Activated naive CD4-positive, alpha-beta T cell treated with anti-CD3 and anti-CD28 coated beads for 36 hours (primary cell): ENCODE results near the gene IARS2. TPM values are rescaled to one million over a fixed set of nuclear protein-coding genes. Genes with fewer than 3 reads are reported as not detected.
"Not testable (repeated sequence)": the region's sequence is repeated elsewhere in the genome, so short reads cannot be mapped to it uniquely, and the experiment has no call there.

ENCODE experiments used
- CTCF ChIA-PET: fragments of 350-600 bp; sonication (Branson Sonifier 250); formaldehyde crosslinking; loops from one replicate; lab custom pipeline; 2021; ENCODE audit warnings: antibody characterized with exemption; lab: Charles Lee
- DNase-seq: peaks from one replicate; pipeline ENCODE4 v3.0.0-alpha.2; 2020
- H3K27ac Mint-ChIP-seq: one replicate; pipeline ENCODE4 v1.8.0; 2021; ENCODE audit warnings: mild to moderate bottlenecking, mixed read lengths
- H3K27me3 Mint-ChIP-seq: one replicate; pipeline ENCODE4 v1.8.0; 2021; ENCODE audit warnings: low read depth, mixed read lengths
- H3K36me3 Mint-ChIP-seq: one replicate; pipeline ENCODE4 v1.8.0; 2021; ENCODE audit warnings: low read depth, mixed read lengths
- H3K4me1 Mint-ChIP-seq: one replicate; pipeline ENCODE4 v1.8.0; 2021; ENCODE audit warnings: low read depth, mixed read lengths
- H3K4me3 Mint-ChIP-seq: one replicate; pipeline ENCODE4 v1.8.0; 2021; ENCODE audit warnings: mild to moderate bottlenecking, moderate library complexity, mixed read lengths
- H3K9me3 Mint-ChIP-seq: one replicate; pipeline ENCODE4 v1.8.0; 2021; ENCODE audit warnings: mixed read lengths
- intact Hi-C: fragments of 100-400 bp; cut with micrococcal nuclease; formaldehyde crosslinking; loops from one replicate; pipeline ENCODE4 v1.15.1; 2023
- total RNA-seq, 2 experiments: library from RNA; stranded (reverse); gene quantifications; one replicate each; pipeline ENCODE4 v1.2.3, GENCODE V29; 2021

Gene IARS2
- total RNA-seq, 2 experiments from 2014 or later = 59.7 to 60.3 TPM

DNA sequence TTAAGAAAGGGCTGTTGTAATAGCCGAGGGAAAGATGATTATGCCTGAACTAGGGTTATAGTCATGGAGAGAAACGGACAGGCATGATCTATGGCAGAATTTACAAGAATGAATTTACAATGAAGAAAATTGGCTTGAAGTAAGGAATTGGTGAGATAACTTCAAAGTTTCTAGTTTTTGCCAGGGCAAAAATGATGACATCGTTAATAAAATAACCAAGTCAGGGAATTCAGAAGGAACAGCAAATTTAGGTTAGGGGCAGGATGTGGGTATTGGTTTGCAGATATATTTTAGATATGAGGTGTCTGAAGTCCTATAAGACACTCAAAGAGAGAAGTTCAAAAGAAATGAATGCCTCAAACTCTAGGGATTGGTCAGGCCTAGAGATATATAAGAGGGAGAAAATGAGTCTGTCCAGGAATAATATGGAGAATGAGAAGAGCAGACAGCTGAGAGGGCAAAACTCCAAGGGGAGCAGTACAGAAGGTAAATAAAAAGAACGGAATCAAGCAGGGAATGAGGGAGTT lies 62.8 kb downstream of the IARS2 start:
- peaks cover 2% of the 10 kb centered on the region for H3K4me1 Mint-ChIP-seq
- no peak overlapping the region for H3K27ac Mint-ChIP-seq
- H3K9me3 Mint-ChIP-seq = no peaks in the 10 kb centered on the region
- intact Hi-C loops = no loop called here
- CTCF ChIA-PET = interaction anchor here (1.3 kb wide), 1 partner anchor 34 kb away, joined by 3 read pairs; no protein-coding TSS in a partner anchor
- H3K36me3 Mint-ChIP-seq = peaks cover 35% of the 10 kb centered on the region
- H3K4me3 Mint-ChIP-seq = no peak overlapping the region
- H3K27me3 Mint-ChIP-seq = no peaks in the 10 kb centered on the region
- no peak for DNase-seq

DNA sequence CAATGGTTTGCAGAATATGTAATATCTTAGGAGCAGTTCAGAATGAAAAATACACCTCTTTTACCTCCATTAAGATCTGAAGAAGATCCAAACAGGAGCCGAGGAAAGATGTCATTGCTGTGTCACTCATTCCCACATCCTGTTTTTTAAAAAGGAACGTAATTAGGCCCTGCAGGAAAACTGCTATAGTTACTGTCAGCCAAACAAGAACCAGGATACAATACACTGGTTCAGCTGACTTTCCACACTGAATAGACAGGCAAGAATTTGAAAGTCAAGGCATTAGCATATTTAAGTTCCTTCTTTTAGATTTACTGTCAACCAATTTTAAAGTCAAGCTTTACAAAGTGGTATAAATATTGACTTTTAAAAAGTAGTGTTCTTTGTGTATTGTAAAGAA lies 63.8 kb downstream of the IARS2 start:
- intact Hi-C loops = no loop called here
- Mint-ChIP-seq H3K27ac (no peak overlapping the region), H3K9me3 (no peaks in the 10 kb centered on the region), H3K4me3 (no peak overlapping the region), H3K36me3 (peaks cover 33% of the 10 kb centered on the region), H3K4me1 (peaks cover 2% of the 10 kb centered on the region), H3K27me3 (no peaks in the 10 kb centered on the region)
- CTCF ChIA-PET = interaction anchor here (0.7 kb wide), 1 partner anchor 12 kb away, joined by 3 read pairs; no protein-coding TSS in a partner anchor
- DNase-seq = no peak

GRCh38 chr1:220158530-220158929 lies 64.6 kb downstream of the IARS2 start:
- DNase-seq, intact Hi-C loops, H3K4me3 Mint-ChIP-seq, H3K4me1 Mint-ChIP-seq, H3K27ac Mint-ChIP-seq, H3K9me3 Mint-ChIP-seq, H3K27me3 Mint-ChIP-seq: not testable (repeated sequence)
- peaks cover 29% of the 10 kb centered on the region for H3K36me3 Mint-ChIP-seq
- CTCF ChIA-PET = interaction anchor here (0.7 to 2.0 kb wide), 2 partner anchors 11 to 45 kb away, joined by 3 to 5 read pairs; no protein-coding TSS in a partner anchor

GRCh38 chr1:220159041-220159440 lies 65.1 kb downstream of the IARS2 start:
- Mint-ChIP-seq H3K27ac (no peak overlapping the region), H3K4me3 (no peak overlapping the region), H3K27me3 (no peaks in the 10 kb centered on the region), H3K9me3 (no peaks in the 10 kb centered on the region), H3K4me1 (peaks cover 2% of the 10 kb centered on the region), H3K36me3 (peaks cover 29% of the 10 kb centered on the region)
- intact Hi-C loops = no loop called here
- no peak for DNase-seq
- CTCF ChIA-PET = interaction anchor here (2.0 kb wide), 1 partner anchor 46 kb away, joined by 5 read pairs; no protein-coding TSS in a partner anchor

DNA sequence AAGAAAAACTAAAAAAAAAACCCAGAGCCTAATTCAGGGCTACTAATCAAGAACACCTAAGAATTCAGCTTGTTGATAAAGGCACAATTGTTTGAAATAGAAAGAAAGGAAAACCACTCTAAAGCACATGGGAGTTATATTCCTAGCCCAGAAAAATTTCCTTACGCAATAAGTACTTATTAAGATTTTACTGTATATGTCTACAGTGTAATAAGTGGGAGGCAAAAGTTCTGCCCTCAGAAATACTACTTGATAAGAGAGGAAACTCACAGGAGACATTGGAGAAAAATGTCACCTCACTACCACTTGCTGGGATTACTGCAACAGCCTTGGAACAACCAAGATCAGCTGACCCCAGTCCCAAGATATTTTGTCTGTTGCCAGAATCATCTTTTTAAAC lies 66.1 kb downstream of the IARS2 start:
- intact Hi-C loops = no loop called here

GRCh38 chr1:220164116-220164515 lies 70.2 kb downstream of the IARS2 start:
- CTCF ChIA-PET = no interaction called here
- Mint-ChIP-seq H3K4me1 (no peaks in the 10 kb centered on the region), H3K27ac (no peak overlapping the region), H3K36me3 (peaks cover 17% of the 10 kb centered on the region), H3K27me3 (no peaks in the 10 kb centered on the region), H3K9me3 (no peaks in the 10 kb centered on the region), H3K4me3 (no peak overlapping the region)
- no peak for DNase-seq
- intact Hi-C loops = no loop called here

More for the DNA sequence above, 66.1 kb downstream of the IARS2 start:
- CTCF ChIA-PET = interaction anchor here (0.6 to 2.0 kb wide), 4 partner anchors 33 to 134 kb away, joined by 3 to 5 read pairs (median 4); no protein-coding TSS in a partner anchor
- peaks cover 26% of the 10 kb centered on the region for H3K36me3 Mint-ChIP-seq
- H3K4me3 Mint-ChIP-seq = no peak overlapping the region
- no peaks in the 10 kb centered on the region for H3K27me3 Mint-ChIP-seq
- H3K9me3 Mint-ChIP-seq = no peaks in the 10 kb centered on the region
- no peak overlapping the region for H3K27ac Mint-ChIP-seq
- no peak for DNase-seq
- H3K4me1 Mint-ChIP-seq = peaks cover 2% of the 10 kb centered on the region

- CTCF ChIA-PET = no interaction called here
- H3K27me3 Mint-ChIP-seq = no peaks in the 10 kb centered on the region
- intact Hi-C loops = no loop called here
- H3K4me1 Mint-ChIP-seq = no peaks in the 10 kb centered on the region
- DNase-seq = no peak
- H3K9me3 Mint-ChIP-seq = no peaks in the 10 kb centered on the region
- no peak overlapping the region for H3K27ac Mint-ChIP-seq
- H3K36me3 Mint-ChIP-seq = peaks cover 20% of the 10 kb centered on the region
- no peak overlapping the region for H3K4me3 Mint-ChIP-seq
Observed at GRCh38 chr1:220164517-220164916, 70.6 kb downstream of the IARS2 start.

GRCh38 chr1:220166853-220167252 lies 72.9 kb downstream of the IARS2 start:
- no peak for DNase-seq
- Mint-ChIP-seq H3K27me3 (no peaks in the 10 kb centered on the region), H3K36me3 (peaks cover 33% of the 10 kb centered on the region), H3K27ac (no peak overlapping the region), H3K9me3 (no peaks in the 10 kb centered on the region), H3K4me3 (no peak overlapping the region), H3K4me1 (no peaks in the 10 kb centered on the region)
- intact Hi-C loops = no loop called here
- CTCF ChIA-PET = no interaction called here

GRCh38 chr1:220169887-220170286 lies 76.0 kb downstream of the IARS2 start:
- intact Hi-C loops, H3K9me3 Mint-ChIP-seq, H3K27me3 Mint-ChIP-seq, H3K4me1 Mint-ChIP-seq, DNase-seq, H3K4me3 Mint-ChIP-seq, H3K27ac Mint-ChIP-seq: not testable (repeated sequence)
- H3K36me3 Mint-ChIP-seq = peaks cover 47% of the 10 kb centered on the region
- CTCF ChIA-PET = interaction anchor here (1.2 kb wide), 1 partner anchor 12 kb away, joined by 3 read pairs; no protein-coding TSS in a partner anchor

DNA sequence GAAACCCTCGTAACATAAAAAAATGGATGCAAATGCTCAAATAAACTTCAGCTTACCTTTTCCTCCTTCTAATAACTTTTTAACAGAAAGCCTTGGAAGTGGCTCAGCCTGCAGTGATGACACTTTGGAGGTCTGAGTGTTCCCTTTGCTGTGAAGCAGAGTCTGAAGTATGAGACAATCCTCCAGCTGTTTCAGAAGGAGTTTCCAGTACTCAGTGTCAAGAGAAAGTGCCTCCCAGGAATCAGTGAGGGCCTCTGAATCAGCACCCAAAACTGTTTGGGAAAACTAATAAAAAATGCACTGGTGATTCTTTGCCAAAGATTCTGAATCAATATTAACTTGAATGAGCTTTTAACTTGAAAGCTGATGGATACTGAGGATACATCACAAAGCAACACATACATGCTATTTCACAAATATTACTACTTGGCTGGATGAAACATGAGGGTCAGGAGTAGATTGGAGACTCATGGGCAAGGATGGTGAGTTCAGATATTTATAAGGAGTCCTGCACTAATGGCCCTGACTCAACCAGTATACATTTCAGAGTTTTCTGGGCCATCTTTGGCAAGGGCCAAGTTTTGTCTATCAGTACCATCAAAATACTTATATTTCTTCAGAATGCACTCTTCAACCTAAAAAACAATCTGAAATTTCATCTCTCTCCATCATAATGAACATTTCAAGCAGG lies 77.0 kb downstream of the IARS2 start:
- no peak overlapping the region for H3K27ac Mint-ChIP-seq
- intact Hi-C loops = no loop called here
- no peak for DNase-seq
- H3K36me3 Mint-ChIP-seq = peaks cover 48% of the 10 kb centered on the region
- CTCF ChIA-PET = no interaction called here
- no peaks in the 10 kb centered on the region for H3K27me3 Mint-ChIP-seq
- H3K4me3 Mint-ChIP-seq = no peak overlapping the region
- no peaks in the 10 kb centered on the region for H3K9me3 Mint-ChIP-seq
- H3K4me1 Mint-ChIP-seq = no peaks in the 10 kb centered on the region

- H3K27me3 Mint-ChIP-seq = no peaks in the 10 kb centered on the region
- no peak for DNase-seq
- CTCF ChIA-PET = no interaction called here
- H3K27ac Mint-ChIP-seq = no peak overlapping the region
- H3K36me3 Mint-ChIP-seq = peaks cover 56% of the 10 kb centered on the region
- H3K4me1 Mint-ChIP-seq = no peaks in the 10 kb centered on the region
- no peaks in the 10 kb centered on the region for H3K9me3 Mint-ChIP-seq
- intact Hi-C loops = no loop called here
- no peak overlapping the region for H3K4me3 Mint-ChIP-seq
Observed at GRCh38 chr1:220176540-220176939, 82.6 kb downstream of the IARS2 start.

DNA sequence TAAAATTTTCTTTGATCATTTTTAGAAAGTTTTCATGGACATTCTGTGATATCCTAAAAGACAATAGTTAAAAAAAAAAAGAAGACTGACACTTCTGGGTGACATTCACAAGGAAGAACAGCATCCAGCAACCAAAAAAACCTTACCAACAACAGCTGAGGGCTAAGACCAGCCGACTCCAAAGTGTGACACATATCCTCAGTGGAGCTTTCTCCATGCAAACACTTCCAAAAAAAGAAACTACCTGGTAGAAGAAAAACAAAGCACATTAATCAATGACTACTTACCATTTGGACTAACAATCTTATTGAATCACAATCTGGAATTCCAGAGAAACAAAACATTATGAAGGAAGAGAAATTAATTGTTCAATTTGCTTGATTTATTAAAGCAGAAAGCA lies 88.2 kb downstream of the IARS2 start:
- CTCF ChIA-PET = no interaction called here
- intact Hi-C loops = no loop called here

GRCh38 chr1:220182656-220183055 lies 88.7 kb downstream of the IARS2 start:
- H3K36me3 Mint-ChIP-seq = peaks cover 29% of the 10 kb centered on the region
- H3K27me3 Mint-ChIP-seq = no peaks in the 10 kb centered on the region
- CTCF ChIA-PET = no interaction called here
- no peak for DNase-seq
- no peak overlapping the region for H3K4me3 Mint-ChIP-seq
- no peak overlapping the region for H3K27ac Mint-ChIP-seq
- H3K9me3 Mint-ChIP-seq = no peaks in the 10 kb centered on the region
- intact Hi-C loops = no loop called here
- H3K4me1 Mint-ChIP-seq = no peaks in the 10 kb centered on the region

More for the DNA sequence above, 88.2 kb downstream of the IARS2 start:
- no peaks in the 10 kb centered on the region for H3K4me1 Mint-ChIP-seq
- DNase-seq = no peak
- no peak overlapping the region for H3K27ac Mint-ChIP-seq
- H3K4me3 Mint-ChIP-seq = no peak overlapping the region
- H3K9me3 Mint-ChIP-seq = no peaks in the 10 kb centered on the region
- peaks cover 32% of the 10 kb centered on the region for H3K36me3 Mint-ChIP-seq
- H3K27me3 Mint-ChIP-seq = no peaks in the 10 kb centered on the region
